Measurements from ENCODE around the gene ZNF341.

The ZNF341 gene

GRCh38 chr20:33757046-33757445 lies 25.2 kb downstream of the ZNF341 start:
- intact Hi-C loops (cut with DNase I): no loop called here
- DNase-seq: peak in 2 of 10 donors; percentile 20 to 77

GRCh38 chr20:33757458-33757857 lies 25.7 kb downstream of the ZNF341 start:
- DNase-seq: no peak
- intact Hi-C loops (cut with DNase I): no loop called here

GRCh38 chr20:33761698-33762250 lies 30.0 kb downstream of the ZNF341 start:
- intact Hi-C loops (cut with DNase I): no loop called here
- DNase-seq: peak in 2 of 10 donors; percentile 65 to 70

- DNase-seq: peak in 2 of 10 donors; percentile 35
- intact Hi-C loops (cut with DNase I): no loop called here
Measured at GRCh38 chr20:33765099-33765498, 33.3 kb downstream of the ZNF341 start.

GRCh38 chr20:33765592-33765991 lies 33.8 kb downstream of the ZNF341 start:
- peak in 2 of 10 donors; percentile 5 to 9 for DNase-seq
- intact Hi-C loops (cut with DNase I): no loop called here

- peak in 1 of 10 donors; percentile 62 for DNase-seq
- intact Hi-C loops (cut with DNase I): no loop called here
Measured at GRCh38 chr20:33766686-33767085, 34.9 kb downstream of the ZNF341 start.

- DNase-seq: no peak
- intact Hi-C loops (cut with DNase I): no loop called here
Measured at GRCh38 chr20:33767777-33768138, 36.0 kb downstream of the ZNF341 start.

GRCh38 chr20:33769043-33769442 lies 37.2 kb downstream of the ZNF341 start:
- DNase-seq: no peak
- intact Hi-C loops (cut with DNase I): no loop called here

- intact Hi-C loops (cut with DNase I): no loop called here
- peak in 1 of 10 donors; percentile 34 for DNase-seq
Measured at GRCh38 chr20:33770005-33770404, 38.2 kb downstream of the ZNF341 start.

GRCh38 chr20:33771938-33772337 lies 40.1 kb downstream of the ZNF341 start:
- DNase-seq: no peak
- intact Hi-C loops (cut with DNase I): no loop called here

GRCh38 chr20:33772439-33772838 lies 40.6 kb downstream of the ZNF341 start:
- intact Hi-C loops (cut with DNase I): no loop called here
- DNase-seq: no peak

GRCh38 chr20:33773412-33774089 lies 41.8 kb downstream of the ZNF341 start:
- peak in 1 of 10 donors; percentile 11 for DNase-seq
- intact Hi-C loops (cut with DNase I): no loop called here

GRCh38 chr20:33777816-33778215 lies 46.0 kb downstream of the ZNF341 start:
- intact Hi-C loops (cut with DNase I): no loop called here
- DNase-seq: peak in 1 of 10 donors; percentile 17

GRCh38 chr20:33781133-33781532 lies 49.3 kb downstream of the ZNF341 start:
- intact Hi-C loops (cut with DNase I): no loop called here

GRCh38 chr20:33781945-33782344 lies 50.1 kb downstream of the ZNF341 start:
- intact Hi-C loops (cut with DNase I): no loop called here

More at GRCh38 chr20:33781133-33781532, 49.3 kb downstream of the ZNF341 start:
- no peak for DNase-seq

GRCh38 chr20:33783256-33783655 lies 51.5 kb downstream of the ZNF341 start:
- DNase-seq: peak in 1 of 10 donors; percentile 20
- intact Hi-C loops (cut with DNase I): no loop called here

More at GRCh38 chr20:33781945-33782344, 50.1 kb downstream of the ZNF341 start:
- no peak for DNase-seq

- no peak for DNase-seq
- intact Hi-C loops (cut with DNase I): no loop called here
Measured at GRCh38 chr20:33783818-33784217, 52.0 kb downstream of the ZNF341 start.

GRCh38 chr20:33784225-33784624 lies 52.4 kb downstream of the ZNF341 start:
- no peak for DNase-seq
- intact Hi-C loops (cut with DNase I): no loop called here

- no peak for DNase-seq
- intact Hi-C loops (cut with DNase I): no loop called here
Measured at GRCh38 chr20:33785503-33785902, 53.7 kb downstream of the ZNF341 start.

- intact Hi-C loops (cut with DNase I): no loop called here
- no peak for DNase-seq
Measured at GRCh38 chr20:33787253-33787891, 55.6 kb downstream of the ZNF341 start.

- no peak for DNase-seq
- intact Hi-C loops (cut with DNase I): no loop called here
Measured at GRCh38 chr20:33788351-33789049, 56.7 kb downstream of the ZNF341 start.
